K562 (cell line): Measurements from ENCODE around the gene ZNF275. TPM values are rescaled to one million over a fixed set of nuclear protein-coding genes. Genes with fewer than 3 reads are reported as not detected.

ENCODE experiments used
- ATAC-seq: fragments of 200-7000 bp; cut with Tn5 transposase; 3 replicates; pipeline ENCODE4 v1.9.1; 2020; ENCODE audit warnings: moderate library complexity
- BruUV-seq: library from RNA; stranded (reverse); fragments of 400-500 nt; replicated peaks from 2 replicates; lab custom pipeline; 2021; lab: Mats Ljungman, UMichigan
- CTCF ChIA-PET: fragments of 300-600 bp; formaldehyde crosslinking; extraction: SDS; loops from one replicate; lab custom pipeline; 2021; ENCODE audit warnings: low intra/inter-chr PET ratio; lab: Yijun Ruan, JAX
- POLR2A ChIA-PET: fragments of 300-600, 350-650 bp; sonication (Branson Sonifier 250); formaldehyde crosslinking; extraction: SDS; loops from one replicate; lab custom pipeline; 2021; ENCODE audit warnings: antibody characterized with exemption, inconsistent platforms; lab: Yijun Ruan, JAX
- DNase-seq, 4 experiments: peaks; one replicate each; pipeline versions ENCODE4 v3.0.0 to v3.0.0-alpha.2; 2011 to 2018; ENCODE audit warnings: low spot score in 3 of 4, mixed read lengths in 3 of 4; ENCODE audit errors: extremely low read depth in 1 of 4
- FAIRE-seq: peaks from 2 replicates; lab custom pipeline; 2011; peaks lifted over from hg19 to GRCh38; lab: Jason Lieb, UNC
- H2AFZ ChIP-seq: 2 replicates; pipeline ENCODE4 v1.6.0; 2011; ENCODE audit warnings: low read depth, low read length, control low read depth, inconsistent platforms
- H3K27ac ChIP-seq: fragments of 200-600 bp; 3 replicates; pipeline ENCODE4 v1.8.0; 2011; ENCODE audit warnings: low read depth, mild to moderate bottlenecking, control low read depth, inconsistent platforms, low read length, moderate library complexity, mixed read lengths; ENCODE audit errors: extremely low read depth
- H3K27me3 ChIP-seq, 2 experiments: fragments of 300-600 bp in 1 of 2; 2 replicates in 1 of 2; 3 replicates in 1 of 2; pipeline versions ENCODE4 v1.6.0 to v1.8.0; 2011; ENCODE audit warnings: inconsistent platforms in 2 of 2, low read length in 2 of 2, mild to moderate bottlenecking in 1 of 2, mixed read lengths in 1 of 2, moderate library complexity in 1 of 2; ENCODE audit not compliant: control insufficient read depth in 2 of 2, insufficient read depth in 2 of 2
- H3K36me3 ChIP-seq: fragments of 300-600 bp; 3 replicates; pipeline ENCODE4 v1.8.0; 2011; ENCODE audit warnings: mild to moderate bottlenecking, low read length, inconsistent platforms; ENCODE audit not compliant: control insufficient read depth, insufficient read depth
- H3K4me1 ChIP-seq, 2 experiments: fragments of 200-600 bp in 1 of 2; replicated peaks in 1 of 2; 2 replicates in 1 of 2; 3 replicates in 1 of 2; pipeline versions ENCODE4 v1.5.1 to v1.8.0; 2011; ENCODE audit warnings: inconsistent platforms in 2 of 2, low read length in 2 of 2, mild to moderate bottlenecking in 1 of 2, mixed read lengths in 1 of 2, moderate library complexity in 1 of 2; ENCODE audit not compliant: control insufficient read depth in 2 of 2, insufficient read depth in 2 of 2
- H3K4me2 ChIP-seq: 2 replicates; pipeline ENCODE4 v1.6.1; 2011; ENCODE audit warnings: low read length, control low read depth, inconsistent platforms, mixed read lengths; ENCODE audit not compliant: insufficient read depth
- H3K4me3 ChIP-seq: fragments of 200-600 bp; sonication (generic), shearing (Covaris generic); 2 replicates; pipeline ENCODE4 v1.5.1; 2016; ENCODE audit warnings: control low read depth, inconsistent platforms
- H3K79me2 ChIP-seq: fragments of 200-600 bp; 3 replicates; pipeline ENCODE4 v1.8.0; 2011; ENCODE audit warnings: low read length, inconsistent platforms; ENCODE audit not compliant: control insufficient read depth, insufficient read depth
- H3K9ac ChIP-seq, 2 experiments: 2 replicates each; pipeline versions ENCODE4 v1.6.0 to v1.6.1; 2011; ENCODE audit warnings: low read depth in 2 of 2, low read length in 2 of 2, control low read depth in 1 of 2, inconsistent platforms in 1 of 2, mild to moderate bottlenecking in 1 of 2, mixed read lengths in 1 of 2; ENCODE audit not compliant: insufficient read depth in 1 of 2
- H3K9me1 ChIP-seq: one replicate; pipeline ENCODE4 v1.6.0; 2011; ENCODE audit warnings: inconsistent platforms, mild to moderate bottlenecking, low read length, moderate library complexity; ENCODE audit not compliant: control insufficient read depth, insufficient read depth
- H3K9me3 ChIP-seq: replicated peaks from 2 replicates; pipeline ENCODE4 v1.5.1; 2011; ENCODE audit warnings: low read depth, low read length, inconsistent platforms; ENCODE audit not compliant: control insufficient read depth, insufficient read depth
- H4K20me1 ChIP-seq: replicated peaks from 2 replicates; pipeline ENCODE4 v1.6.1; 2011; ENCODE audit warnings: low read length, inconsistent platforms, mixed read lengths; ENCODE audit not compliant: control insufficient read depth, insufficient read depth
- CSDE1 ChIP-seq, 2 experiments: fragments of 450-650 bp; IDR thresholded peaks; 2 replicates each; pipeline ENCODE4 v1.6.1; 2016; ENCODE audit warnings: mild to moderate bottlenecking in 1 of 2
- GATA2 ChIP-seq: sonication (generic); formaldehyde crosslinking; IDR thresholded peaks from 2 replicates; pipeline ENCODE4 v1.4.0; 2020; ENCODE audit warnings: mild to moderate bottlenecking, missing genetic modification reagents
- KDM1A ChIP-seq, 2 experiments: fragments of 450-650 bp; IDR thresholded peaks; 2 replicates each; pipeline ENCODE4 v1.6.1; 2016; ENCODE audit warnings: mild to moderate bottlenecking in 2 of 2
- L3MBTL2 ChIP-seq: fragments of 450-650 bp; IDR thresholded peaks from 2 replicates; pipeline ENCODE4 v1.6.1; 2016; ENCODE audit warnings: mild to moderate bottlenecking, moderate library complexity
- MCM3 ChIP-seq: fragments of 450-650 bp; IDR thresholded peaks from 2 replicates; pipeline ENCODE4 v1.6.1; 2016
- NFYB ChIP-seq: IDR thresholded peaks from 2 replicates; pipeline ENCODE4 v1.6.1; 2011; ENCODE audit warnings: mild to moderate bottlenecking, moderate library complexity; ENCODE audit not compliant: insufficient read length; ENCODE audit errors: extremely low read depth
- RAD21 ChIP-seq, 2 experiments: fragments of 250-450 bp in 1 of 2; fragments of 450-650 bp in 1 of 2; sonication (Bioruptor Pico) in 1 of 2; formaldehyde crosslinking in 1 of 2; IDR thresholded peaks in 1 of 2; conservative IDR thresholded peaks in 1 of 2; 2 replicates each; pipeline versions ENCODE4 v1.4.0 to v1.8.0; 2020 to 2022; ENCODE audit warnings: mild to moderate bottlenecking in 2 of 2, moderate library complexity in 1 of 2
- SP2 ChIP-seq: IDR thresholded peaks from 2 replicates; pipeline ENCODE4 v1.6.1; 2011; ENCODE audit warnings: mild to moderate bottlenecking, low read depth, low read length, moderate library complexity; ENCODE audit not compliant: poor library complexity, severe bottlenecking; ENCODE audit errors: extremely low read depth
- TGIF2 ChIP-seq: sonication (generic); formaldehyde crosslinking; IDR thresholded peaks from 2 replicates; pipeline ENCODE4 v1.8.1; 2022; ENCODE audit warnings: mild to moderate bottlenecking, missing genetic modification reagents, moderate library complexity
- WGBS: fragments of 100-300 bp; shearing (Covaris generic); methylation state at CpG from one replicate; pipeline ENCODE4 v1.1.6; 2016; ENCODE audit warnings: low coverage, mixed read lengths; ENCODE audit not compliant: insufficient coverage; ENCODE audit errors: missing lambda C conversion rate; 5-methylcytosine and 5-hydroxymethylcytosine counted together
- in situ Hi-C: fragments of 300-500 bp; cut with MboI; formaldehyde crosslinking; loops from 4 replicates; pipeline ENCODE4 v1.15.0; 2018; ENCODE audit warnings: inconsistent platforms, mixed read lengths
- intact Hi-C: fragments of 100-400 bp; cut with micrococcal nuclease; formaldehyde crosslinking; loops from 2 replicates; pipeline ENCODE4 v1.14.2; 2022
- polyA plus RNA-seq, 8 experiments: library from polyadenylated mRNA; depleted of rRNA in 4 of 8; stranded (reverse) in 5 of 8; unstranded in 3 of 8; fragments of >200 nt; fragmentation: Nextera tagmentation in 2 of 8; fragmentation: Illumina TruSeq in 1 of 8; extraction: Ambion mirVana in 2 of 8; extraction: Trizol in 1 of 8; gene quantifications; 2 replicates each; pipeline versions ENCODE4 v1.2.1 to v1.2.3, GENCODE V29; 2011 to 2014; ENCODE audit warnings: inconsistent platforms in 1 of 8, missing spikeins in 1 of 8
- total RNA-seq, 7 experiments: library from RNA; depleted of rRNA in 6 of 7; stranded (reverse); fragments of >200 nt in 6 of 7; fragmentation: Illumina TruSeq in 2 of 7; extraction: Trizol in 2 of 7; gene quantifications; 2 replicates each; pipeline versions ENCODE4 v1.2.1 to v1.2.3, GENCODE V29; 2011 to 2021; ENCODE audit warnings: low replicate concordance in 1 of 7
- TF ChIP-seq, protein P1 (sequence below): sonication (generic); formaldehyde crosslinking; IDR thresholded peaks from 2 replicates; pipeline ENCODE4 v1.8.0; 2023; ENCODE audit warnings: missing genetic modification reagents, mild to moderate bottlenecking, borderline replicate concordance

ZNF275 gene
- total and polyA plus RNA-seq, 9 of the 15 experiments (the other 6 are each of a cell fraction or from before 2014, with no cell fraction given): 2.1 to 19.1 (median 12.0) TPM

- no peak overlapping the region for H2AFZ ChIP-seq
- FAIRE-seq (no peak), DNase-seq (no peak), ATAC-seq (no peak)
- no peak overlapping the region for H3K4me3 ChIP-seq
- in situ Hi-C loops (no loop called here), intact Hi-C loops (no loop called here)
- ChIA-PET CTCF (no interaction called here), POLR2A (no interaction called here)
- no peak overlapping the region for H3K9ac ChIP-seq
- no peaks in the 10 kb centered on the region for H4K20me1 ChIP-seq
- no peaks in the 10 kb centered on the region for H3K27me3 ChIP-seq
- H3K4me1 ChIP-seq: no peaks in the 10 kb centered on the region; a peak in 1 of 5 replicates
- no peak for TF ChIP-seq NFYB
- TF ChIP-seq CSDE1 (IDR thresholded peaks at IDR 0.05): no peak
- TF ChIP-seq TGIF2 (CRISPR knock-in tag): no peak
- no peak for TF ChIP-seq KDM1A (IDR thresholded peaks at IDR 0.05)
- TF ChIP-seq GATA2: no peak
- no TSS peak for BruUV-seq
- no peaks in the 10 kb centered on the region for H3K9me3 ChIP-seq
- H3K36me3 ChIP-seq: no peaks in the 10 kb centered on the region
- no peaks in the 10 kb centered on the region for H3K79me2 ChIP-seq
- no peaks in the 10 kb centered on the region for H3K9me1 ChIP-seq
- H3K4me2 ChIP-seq: no peak overlapping the region
- no peak overlapping the region for H3K27ac ChIP-seq
Observed at GRCh38 chrX:153372949-153373348, 39.0 kb downstream of the ZNF275 start.

DNA sequence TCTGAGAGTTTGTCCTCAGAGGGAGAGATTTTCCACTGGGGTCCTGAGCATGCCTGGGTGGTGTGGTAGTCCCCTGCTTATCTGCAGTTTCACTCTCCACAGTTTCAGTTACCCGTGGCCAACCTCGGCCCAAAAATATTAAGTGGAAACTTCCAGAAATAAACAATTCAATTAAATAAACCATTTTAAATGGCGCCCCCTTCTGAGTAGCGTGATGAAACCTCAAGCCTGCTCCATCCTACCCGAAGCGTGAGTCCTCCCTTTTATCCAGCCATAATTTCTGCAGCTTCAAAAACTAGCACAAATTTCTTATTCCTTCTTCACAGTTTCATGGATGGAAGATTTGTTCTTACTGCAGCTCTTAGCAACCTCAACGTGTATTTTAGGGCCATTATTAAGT, 40.5 kb downstream of the ZNF275 start:
- H3K27me3 ChIP-seq: no peaks in the 10 kb centered on the region
- H3K9ac ChIP-seq: no peak overlapping the region
- in situ Hi-C loops (no loop called here), intact Hi-C loops (no loop called here)
- no peaks in the 10 kb centered on the region for H4K20me1 ChIP-seq
- H3K79me2 ChIP-seq: no peaks in the 10 kb centered on the region
- ATAC-seq: peak; percentile 61; the same call in 2 of the 3 replicates
- H3K9me1 ChIP-seq: no peaks in the 10 kb centered on the region
- 12% methylated on average over 7 of the region's 7 CpGs for WGBS
- H2AFZ ChIP-seq: peak overlapping the region; percentile 85
- no peak overlapping the region for H3K4me3 ChIP-seq
- peaks cover 4 to 10% of the 10 kb centered on the region in 2 experiments; a peak in 4 of 5 replicates for H3K4me1 ChIP-seq
- DNase-seq: peak in 1 of 4 experiments; percentile 18
- H3K27ac ChIP-seq: no peak overlapping the region
- ChIA-PET CTCF (no interaction called here), POLR2A (no interaction called here)
- no peaks in the 10 kb centered on the region for H3K9me3 ChIP-seq
- H3K4me2 ChIP-seq: no peak overlapping the region; the same call in 1 of the 2 replicates
- FAIRE-seq: no peak
- no TSS peak for BruUV-seq
- H3K36me3 ChIP-seq: no peaks in the 10 kb centered on the region
- 0 out of 2 replicates have a peak, but pooled peaks have one; percentile 22 for TF ChIP-seq L3MBTL2
- TF ChIP-seq, protein P1, sequence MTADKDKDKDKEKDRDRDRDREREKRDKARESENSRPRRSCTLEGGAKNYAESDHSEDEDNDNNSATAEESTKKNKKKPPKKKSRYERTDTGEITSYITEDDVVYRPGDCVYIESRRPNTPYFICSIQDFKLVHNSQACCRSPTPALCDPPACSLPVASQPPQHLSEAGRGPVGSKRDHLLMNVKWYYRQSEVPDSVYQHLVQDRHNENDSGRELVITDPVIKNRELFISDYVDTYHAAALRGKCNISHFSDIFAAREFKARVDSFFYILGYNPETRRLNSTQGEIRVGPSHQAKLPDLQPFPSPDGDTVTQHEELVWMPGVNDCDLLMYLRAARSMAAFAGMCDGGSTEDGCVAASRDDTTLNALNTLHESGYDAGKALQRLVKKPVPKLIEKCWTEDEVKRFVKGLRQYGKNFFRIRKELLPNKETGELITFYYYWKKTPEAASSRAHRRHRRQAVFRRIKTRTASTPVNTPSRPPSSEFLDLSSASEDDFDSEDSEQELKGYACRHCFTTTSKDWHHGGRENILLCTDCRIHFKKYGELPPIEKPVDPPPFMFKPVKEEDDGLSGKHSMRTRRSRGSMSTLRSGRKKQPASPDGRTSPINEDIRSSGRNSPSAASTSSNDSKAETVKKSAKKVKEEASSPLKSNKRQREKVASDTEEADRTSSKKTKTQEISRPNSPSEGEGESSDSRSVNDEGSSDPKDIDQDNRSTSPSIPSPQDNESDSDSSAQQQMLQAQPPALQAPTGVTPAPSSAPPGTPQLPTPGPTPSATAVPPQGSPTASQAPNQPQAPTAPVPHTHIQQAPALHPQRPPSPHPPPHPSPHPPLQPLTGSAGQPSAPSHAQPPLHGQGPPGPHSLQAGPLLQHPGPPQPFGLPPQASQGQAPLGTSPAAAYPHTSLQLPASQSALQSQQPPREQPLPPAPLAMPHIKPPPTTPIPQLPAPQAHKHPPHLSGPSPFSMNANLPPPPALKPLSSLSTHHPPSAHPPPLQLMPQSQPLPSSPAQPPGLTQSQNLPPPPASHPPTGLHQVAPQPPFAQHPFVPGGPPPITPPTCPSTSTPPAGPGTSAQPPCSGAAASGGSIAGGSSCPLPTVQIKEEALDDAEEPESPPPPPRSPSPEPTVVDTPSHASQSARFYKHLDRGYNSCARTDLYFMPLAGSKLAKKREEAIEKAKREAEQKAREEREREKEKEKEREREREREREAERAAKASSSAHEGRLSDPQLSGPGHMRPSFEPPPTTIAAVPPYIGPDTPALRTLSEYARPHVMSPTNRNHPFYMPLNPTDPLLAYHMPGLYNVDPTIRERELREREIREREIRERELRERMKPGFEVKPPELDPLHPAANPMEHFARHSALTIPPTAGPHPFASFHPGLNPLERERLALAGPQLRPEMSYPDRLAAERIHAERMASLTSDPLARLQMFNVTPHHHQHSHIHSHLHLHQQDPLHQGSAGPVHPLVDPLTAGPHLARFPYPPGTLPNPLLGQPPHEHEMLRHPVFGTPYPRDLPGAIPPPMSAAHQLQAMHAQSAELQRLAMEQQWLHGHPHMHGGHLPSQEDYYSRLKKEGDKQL (CRISPR knock-in tag): no peak
- TF ChIP-seq RAD21 (CRISPR knock-in tag; conservative IDR thresholded peaks at IDR 0.05 in 1 of 2, IDR thresholded peaks at IDR 0.05 in 1 of 2): peak in 1 of 2 experiments; percentile 26; a peak in 1 of 4 replicates
- TF ChIP-seq SP2: no peak
- TF ChIP-seq MCM3: no peak
